ENCODE data around the gene POLD3. TPM values are rescaled to one million over a fixed set of nuclear protein-coding genes. Genes with fewer than 3 reads are reported as not detected.

The POLD3 gene
- total RNA-seq, 1 experiment from 2014 or later, result 18.9 TPM

DNA sequence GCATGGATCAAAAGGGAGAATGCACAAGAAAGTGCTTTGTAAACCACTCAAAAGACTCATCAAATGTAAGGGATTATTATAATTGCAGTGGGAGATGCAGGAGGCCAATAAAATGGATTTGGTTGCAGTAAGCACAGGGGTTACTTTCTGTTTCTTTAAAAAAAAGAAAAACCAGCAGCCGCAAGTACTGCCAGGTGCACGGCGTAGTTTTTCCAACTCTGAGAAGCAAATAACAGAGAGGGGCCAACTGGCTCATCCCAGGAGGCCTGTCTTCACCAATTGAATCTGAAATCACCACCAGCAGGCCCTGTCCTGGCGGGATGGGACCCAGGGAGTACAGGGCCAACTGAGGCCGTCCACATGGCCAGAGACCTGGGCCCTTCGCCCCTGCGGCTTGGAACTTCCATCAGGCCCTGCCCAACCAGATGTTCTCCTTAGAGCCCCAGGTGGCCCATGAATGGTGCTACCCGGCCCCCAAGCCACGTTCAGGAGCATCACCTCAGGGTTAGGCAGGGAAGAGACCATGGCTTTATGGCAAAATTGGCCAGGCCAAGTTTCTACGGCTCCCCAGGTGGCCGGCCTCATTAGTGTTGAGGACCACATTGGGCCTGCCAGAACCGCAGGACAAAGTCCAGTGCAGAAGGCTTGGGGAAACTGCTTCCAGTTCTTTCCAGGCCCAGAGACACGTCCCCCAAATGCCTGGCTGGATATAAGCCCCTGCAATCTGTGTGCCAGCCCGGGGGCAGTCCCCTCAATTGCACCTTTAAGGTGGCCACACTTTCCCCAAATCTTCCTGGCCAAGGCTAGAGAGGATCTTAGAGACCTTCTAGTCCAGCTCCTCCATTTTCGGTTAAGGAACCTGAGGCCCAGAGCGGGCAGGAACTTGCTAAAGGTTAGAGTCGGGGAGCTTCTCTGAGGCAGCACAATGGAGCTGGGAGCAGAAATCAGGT, 77.1 kb downstream of the POLD3 start:
- TF ChIP-seq, protein P1, sequence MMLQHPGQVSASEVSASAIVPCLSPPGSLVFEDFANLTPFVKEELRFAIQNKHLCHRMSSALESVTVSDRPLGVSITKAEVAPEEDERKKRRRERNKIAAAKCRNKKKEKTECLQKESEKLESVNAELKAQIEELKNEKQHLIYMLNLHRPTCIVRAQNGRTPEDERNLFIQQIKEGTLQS (IDR thresholded peaks at IDR 0.05), result no peak
- no peak for TF ChIP-seq SIN3A (IDR thresholded peaks at IDR 0.05; ENCODE audit: low read depth)
- no peak for TF ChIP-seq MAX (IDR thresholded peaks at IDR 0.05)
- no peak for TF ChIP-seq EZH2 (IDR thresholded peaks at IDR 0.05)
- TF ChIP-seq CTCF (IDR thresholded peaks at IDR 0.05 in 2 of 3, conservative IDR thresholded peaks at IDR 0.05 in 1 of 3; ENCODE audit: borderline replicate concordance in 1 of 3, insufficient read depth in 1 of 3, low read depth in 2 of 3, low read length in 2 of 3), result no peak
- TF ChIP-seq, protein P2, sequence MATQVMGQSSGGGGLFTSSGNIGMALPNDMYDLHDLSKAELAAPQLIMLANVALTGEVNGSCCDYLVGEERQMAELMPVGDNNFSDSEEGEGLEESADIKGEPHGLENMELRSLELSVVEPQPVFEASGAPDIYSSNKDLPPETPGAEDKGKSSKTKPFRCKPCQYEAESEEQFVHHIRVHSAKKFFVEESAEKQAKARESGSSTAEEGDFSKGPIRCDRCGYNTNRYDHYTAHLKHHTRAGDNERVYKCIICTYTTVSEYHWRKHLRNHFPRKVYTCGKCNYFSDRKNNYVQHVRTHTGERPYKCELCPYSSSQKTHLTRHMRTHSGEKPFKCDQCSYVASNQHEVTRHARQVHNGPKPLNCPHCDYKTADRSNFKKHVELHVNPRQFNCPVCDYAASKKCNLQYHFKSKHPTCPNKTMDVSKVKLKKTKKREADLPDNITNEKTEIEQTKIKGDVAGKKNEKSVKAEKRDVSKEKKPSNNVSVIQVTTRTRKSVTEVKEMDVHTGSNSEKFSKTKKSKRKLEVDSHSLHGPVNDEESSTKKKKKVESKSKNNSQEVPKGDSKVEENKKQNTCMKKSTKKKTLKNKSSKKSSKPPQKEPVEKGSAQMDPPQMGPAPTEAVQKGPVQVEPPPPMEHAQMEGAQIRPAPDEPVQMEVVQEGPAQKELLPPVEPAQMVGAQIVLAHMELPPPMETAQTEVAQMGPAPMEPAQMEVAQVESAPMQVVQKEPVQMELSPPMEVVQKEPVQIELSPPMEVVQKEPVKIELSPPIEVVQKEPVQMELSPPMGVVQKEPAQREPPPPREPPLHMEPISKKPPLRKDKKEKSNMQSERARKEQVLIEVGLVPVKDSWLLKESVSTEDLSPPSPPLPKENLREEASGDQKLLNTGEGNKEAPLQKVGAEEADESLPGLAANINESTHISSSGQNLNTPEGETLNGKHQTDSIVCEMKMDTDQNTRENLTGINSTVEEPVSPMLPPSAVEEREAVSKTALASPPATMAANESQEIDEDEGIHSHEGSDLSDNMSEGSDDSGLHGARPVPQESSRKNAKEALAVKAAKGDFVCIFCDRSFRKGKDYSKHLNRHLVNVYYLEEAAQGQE (IDR thresholded peaks at IDR 0.05; ENCODE audit: low read depth), result no peak
- TF ChIP-seq EGR1 (IDR thresholded peaks at IDR 0.05; ENCODE audit: low read depth), result no peak
- no peak for TF ChIP-seq POLR2A (IDR thresholded peaks at IDR 0.05; ENCODE audit: borderline replicate concordance, extremely low read depth, insufficient read depth, insufficient read length)
- no peak for TF ChIP-seq RAD21 (IDR thresholded peaks at IDR 0.05; ENCODE audit: low read depth)
- ATAC-seq, result no peak
- Histone ChIP-seq H3K9me2 (ENCODE audit: insufficient read depth) (no peaks in the 10 kb centered on the region), H3K9me3 (ENCODE audit: control insufficient read depth in 1 of 2, insufficient read depth in 1 of 2, low read depth in 1 of 2, low read length in 2 of 2) (no peaks in the 10 kb centered on the region), H3K9ac (ENCODE audit: low read length) (no peak overlapping the region), H3K36me3 (ENCODE audit: control insufficient read depth in 1 of 2, insufficient read depth in 2 of 2, low read length in 2 of 2) (no peaks in the 10 kb centered on the region), H3K4me3 (replicated peaks in 1 of 2; ENCODE audit: low read depth in 1 of 2, low read length in 2 of 2) (no peak overlapping the region), H3K27me3 (ENCODE audit: insufficient read depth, low read length) (no peaks in the 10 kb centered on the region), H3K4me1 (ENCODE audit: control insufficient read depth in 1 of 2, insufficient read depth in 2 of 2, low read length in 2 of 2) (no peaks in the 10 kb centered on the region), H3K79me2 (ENCODE audit: insufficient read depth, low read length) (no peaks in the 10 kb centered on the region), H4K20me1 (ENCODE audit: insufficient read depth) (no peaks in the 10 kb centered on the region), H2AFZ (ENCODE audit: low read depth, low read length, poor library complexity, severe bottlenecking) (no peak overlapping the region), H3K4me2 (ENCODE audit: low read length) (no peak overlapping the region), H3K27ac (ENCODE audit: low read depth, low read length) (no peak overlapping the region)
- BruUV-seq (replicated peaks), result no TSS peak
- ChIA-PET RAD21 (ENCODE audit: low non-redundant PET in 1 of 2, low total read pairs in 2 of 2, uncharacterized antibody in 2 of 2, unreplicated experiment in 2 of 2) (no interaction called here), POLR2A (no interaction called here), CTCF (no interaction called here)
- no peak for DNase-seq (ENCODE audit: low read depth, low spot score)
- intact Hi-C loops (cut with micrococcal nuclease), result no loop called here
